GM21737 (cell line): ENCODE data around the gene ACAD8.
"Not testable (repeated sequence)": the region's sequence is repeated elsewhere in the genome, so short reads cannot be mapped to it uniquely, and the experiment has no call there.

Experiments
- ATAC-seq: cut with Tn5 transposase; IDR thresholded peaks from one replicate; pipeline ENCODE4 v1.9.1; 2021; ENCODE audit warnings: mild to moderate bottlenecking, moderate library complexity; ENCODE audit not compliant: unreplicated experiment

Gene ACAD8

DNA sequence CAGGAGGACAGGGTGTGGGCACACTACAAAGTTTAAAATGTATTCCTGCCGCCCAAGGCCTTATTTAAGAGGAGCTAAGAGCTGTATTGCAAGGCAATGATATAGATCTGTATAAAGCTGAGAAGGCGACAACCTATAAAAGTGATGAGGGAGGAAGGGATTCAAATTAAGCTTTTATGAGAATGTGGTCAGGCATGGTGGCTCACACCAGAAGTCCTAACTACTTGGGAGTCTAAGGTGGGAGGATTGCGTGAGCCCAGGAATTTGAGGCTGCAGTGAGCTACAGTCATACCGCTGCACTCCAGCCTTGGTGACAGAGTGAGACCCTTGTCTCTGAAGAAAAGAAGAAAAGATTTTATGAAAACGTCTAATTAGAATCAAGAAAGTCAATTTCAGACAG is 13.1 kb downstream of the ACAD8 start:
- no peak for ATAC-seq

DNA sequence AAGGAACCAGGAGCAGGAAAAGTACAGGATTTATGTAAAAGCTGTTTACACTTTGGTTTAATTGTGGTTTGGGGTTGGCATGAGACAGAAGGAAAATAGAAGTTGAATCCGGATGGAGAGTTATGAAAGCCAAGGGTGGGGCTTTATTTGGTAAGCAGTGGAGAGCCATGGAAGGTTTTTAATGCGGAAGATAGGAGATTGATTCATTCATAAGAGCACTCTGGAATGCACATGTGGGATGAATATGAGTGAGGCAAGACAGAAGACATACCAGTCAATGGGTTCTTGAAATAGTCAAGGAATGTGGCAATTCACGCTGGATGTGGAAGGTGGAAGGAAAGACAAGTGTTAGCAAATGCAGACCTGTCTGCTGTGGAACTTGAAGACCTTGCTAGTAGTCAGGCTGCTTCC is 13.5 kb downstream of the ACAD8 start:
- ATAC-seq = no peak

DNA sequence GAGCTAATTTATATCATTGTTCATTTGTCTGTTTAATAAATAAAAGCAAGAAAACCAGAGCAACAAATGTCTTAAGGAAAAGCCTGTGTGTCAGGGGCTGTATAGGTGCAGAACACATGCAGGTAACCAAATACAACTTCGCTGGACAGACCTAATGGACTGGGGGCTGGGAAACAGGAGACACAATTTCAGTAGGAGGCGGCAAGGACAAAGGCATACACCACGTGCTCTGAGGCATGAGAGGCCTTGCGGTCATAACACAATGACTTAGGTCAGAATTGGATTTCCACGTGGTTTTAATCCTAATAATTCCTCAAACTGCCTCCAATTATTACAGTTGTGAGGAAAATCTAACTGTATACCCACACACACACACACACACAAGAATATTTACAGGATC is 14.1 kb downstream of the ACAD8 start:
- ATAC-seq = no peak

DNA sequence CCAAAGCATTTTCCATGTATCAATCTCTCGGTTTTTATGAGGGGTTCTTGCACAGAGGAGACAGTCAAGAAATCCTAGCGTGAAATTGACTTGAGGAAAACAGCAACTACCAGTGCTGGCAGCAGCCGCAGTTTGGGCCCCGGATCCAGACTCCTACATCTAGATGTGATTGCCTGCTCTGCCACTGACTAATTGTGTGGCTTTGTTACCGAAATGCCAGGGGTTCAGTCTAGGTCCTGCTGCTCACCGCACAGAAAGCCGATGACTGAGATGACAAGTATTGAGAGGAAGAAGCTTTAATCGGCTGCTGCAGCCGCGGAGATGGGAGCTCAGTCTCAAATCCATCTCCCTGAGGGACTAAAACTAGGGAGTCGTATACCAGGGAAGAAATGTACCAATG is 14.6 kb downstream of the ACAD8 start:
- ATAC-seq = no peak

DNA sequence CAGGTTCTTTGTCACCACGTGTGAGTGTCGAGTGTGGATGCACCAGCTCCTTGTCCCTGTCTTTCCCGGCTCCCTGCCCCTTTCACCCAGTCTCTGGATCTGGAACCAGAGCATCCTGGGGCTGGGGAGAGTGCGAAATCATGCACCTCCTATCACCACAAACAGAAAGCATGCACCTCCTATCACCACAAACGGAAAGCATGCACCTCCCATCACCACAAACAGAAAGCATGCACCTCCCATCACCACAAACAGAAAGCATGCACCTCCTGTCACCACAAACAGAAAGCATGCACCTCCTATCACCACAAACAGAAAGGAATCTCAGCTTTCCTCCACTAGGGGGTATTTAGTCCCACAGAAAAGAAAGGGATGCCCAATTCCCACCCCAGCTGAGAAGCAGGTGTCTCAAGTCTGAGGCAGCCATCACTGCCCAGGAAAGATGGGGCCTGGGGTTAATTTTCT is 16.9 kb downstream of the ACAD8 start:
- ATAC-seq = no peak

DNA sequence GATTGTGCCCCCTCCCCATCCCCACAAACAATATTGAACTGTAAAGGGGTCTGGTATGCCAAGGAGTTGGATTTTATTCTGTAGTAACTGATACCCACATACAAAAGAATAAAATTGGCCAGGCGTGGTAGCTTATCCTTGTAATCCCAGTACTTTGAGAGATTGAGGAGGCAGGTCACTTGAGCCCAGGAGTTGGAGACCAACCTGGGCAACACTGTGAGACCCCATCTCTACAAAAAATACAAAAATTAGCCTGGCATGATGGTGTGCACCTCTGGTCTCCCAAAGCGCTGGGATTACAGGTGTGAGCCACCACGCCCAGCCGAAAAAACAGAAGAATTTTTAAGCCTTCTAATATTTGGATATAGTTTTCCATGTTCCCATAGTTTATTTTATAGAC is 18.6 kb downstream of the ACAD8 start:
- no peak for ATAC-seq

DNA sequence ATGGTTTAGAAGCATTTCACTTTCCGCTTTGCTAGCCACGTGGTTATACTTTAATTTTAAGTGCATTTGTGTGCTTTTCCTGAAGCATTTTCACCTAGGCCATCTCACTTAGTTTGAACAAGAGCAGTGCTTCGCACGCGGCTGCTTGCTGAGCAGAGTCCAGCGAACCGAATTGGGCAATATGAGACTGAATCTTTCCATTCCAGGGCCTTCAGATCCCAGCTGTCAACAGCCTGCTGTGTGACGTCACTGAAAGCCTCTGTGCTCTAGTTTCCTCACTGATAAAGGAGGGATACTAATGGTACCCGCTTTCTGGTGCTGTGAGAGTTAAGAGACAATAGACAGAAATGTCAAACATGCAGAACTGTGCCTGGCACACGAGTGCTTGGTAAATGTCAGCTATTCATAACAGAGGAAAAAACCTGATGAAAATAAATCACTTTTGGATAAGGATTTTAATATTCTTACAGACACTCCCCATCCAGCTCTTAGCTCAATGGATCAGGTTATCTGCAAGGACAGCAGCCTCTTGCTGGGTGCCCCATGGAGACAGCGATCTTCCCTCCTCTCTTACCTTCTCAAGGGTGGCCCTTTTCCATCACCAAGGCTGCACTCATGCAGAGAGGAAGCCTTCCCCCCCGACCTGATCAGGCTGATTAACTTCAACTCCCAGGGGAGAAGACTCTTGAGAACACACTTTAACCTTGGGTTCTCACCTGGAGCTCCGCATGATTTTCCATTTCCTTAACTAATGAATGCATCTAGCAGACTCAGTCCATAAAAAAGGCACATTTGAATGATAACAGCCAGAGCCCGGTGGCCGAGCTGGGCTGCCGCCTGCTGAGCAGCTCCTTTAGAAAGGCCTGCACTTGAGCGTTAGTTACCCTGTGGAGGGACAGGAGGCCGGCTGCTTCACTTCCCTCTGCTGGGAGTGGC is 19.3 kb downstream of the ACAD8 start:
- no peak for ATAC-seq

DNA sequence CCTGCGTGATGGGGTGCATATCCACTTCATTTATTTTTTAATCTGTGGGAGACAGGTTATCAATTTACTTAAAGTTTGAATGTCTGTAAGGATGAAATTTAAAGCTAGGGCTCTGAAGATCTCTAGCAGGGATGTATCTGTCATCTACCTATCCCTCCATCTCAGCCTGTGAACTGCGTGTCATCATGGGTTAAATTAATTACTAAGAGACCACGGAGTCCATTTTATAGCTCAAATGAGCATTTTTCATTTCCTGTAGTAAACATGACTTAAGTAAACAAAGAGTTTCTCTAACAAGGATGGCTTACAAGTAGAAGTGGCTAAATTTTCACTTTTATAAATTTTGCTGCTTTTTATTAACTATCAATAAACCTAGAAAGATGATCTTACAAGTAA is 19.9 kb downstream of the ACAD8 start:
- ATAC-seq = no peak

DNA sequence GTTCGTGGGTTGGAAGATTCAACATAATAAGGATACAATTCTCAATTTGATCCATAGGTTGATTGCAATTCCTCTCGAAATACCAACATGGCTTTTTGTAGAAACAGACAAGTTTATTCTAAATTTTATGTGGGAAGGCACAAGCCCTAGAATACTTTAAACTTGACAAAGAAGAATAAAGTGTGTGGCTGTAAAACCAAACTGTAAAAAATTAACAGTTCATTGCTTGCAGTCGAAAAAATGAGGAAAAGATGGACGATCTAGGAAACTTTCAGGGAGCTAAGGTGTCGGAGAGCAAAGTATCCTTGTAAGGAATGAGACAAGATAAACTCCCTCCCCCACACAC is 21.8 kb downstream of the ACAD8 start:
- no peak for ATAC-seq

DNA sequence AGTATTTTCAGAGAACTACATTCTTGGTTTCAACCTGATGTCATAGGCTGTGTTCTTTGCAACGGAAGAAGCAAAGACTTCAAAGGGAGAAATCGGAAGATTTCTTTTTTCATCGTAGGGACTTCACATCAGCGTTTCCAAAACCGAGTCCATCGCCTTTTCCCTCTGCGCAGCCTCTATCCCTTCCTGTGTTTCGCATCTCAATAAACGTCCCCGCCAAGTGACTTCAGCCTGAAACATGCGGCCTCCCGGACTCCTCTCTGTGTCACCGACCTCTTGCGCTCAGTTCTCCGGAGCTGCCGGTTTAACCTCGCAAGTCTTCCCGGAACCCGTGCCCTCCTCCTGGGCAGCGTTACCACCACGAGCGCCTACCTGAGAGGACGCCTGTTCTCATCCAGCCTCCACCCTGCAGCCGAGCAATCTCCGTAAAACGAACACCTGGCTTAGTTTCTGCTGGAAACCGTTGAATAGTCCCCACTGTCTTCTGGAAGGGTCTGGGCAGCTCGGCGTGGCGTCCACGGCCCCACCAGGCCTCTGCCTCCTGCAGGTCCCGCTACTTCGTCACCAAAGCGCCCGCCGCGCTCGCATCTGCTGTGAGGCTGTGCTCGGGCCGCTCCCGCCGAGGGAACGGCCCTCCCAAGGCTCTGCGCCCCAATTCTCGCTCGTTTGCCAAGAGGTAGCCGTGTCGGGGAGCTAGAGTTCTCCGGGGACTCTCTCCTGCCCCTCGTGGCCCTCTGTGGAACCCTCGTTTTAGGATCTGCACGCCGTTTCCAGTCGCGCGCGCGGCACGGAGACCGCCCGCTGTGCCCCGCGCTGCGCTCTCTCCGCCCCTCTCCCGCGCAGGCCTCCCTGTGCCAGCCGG is 22.4 kb downstream of the ACAD8 start, which contains the start of gene GLB1L3:
Gene GLB1L3 (plus strand): TSS at position 846 of the 862 bp plus-strand sequence. CDS start 362 bp downstream, outside the sequence.
- ATAC-seq = peak; percentile 69

DNA sequence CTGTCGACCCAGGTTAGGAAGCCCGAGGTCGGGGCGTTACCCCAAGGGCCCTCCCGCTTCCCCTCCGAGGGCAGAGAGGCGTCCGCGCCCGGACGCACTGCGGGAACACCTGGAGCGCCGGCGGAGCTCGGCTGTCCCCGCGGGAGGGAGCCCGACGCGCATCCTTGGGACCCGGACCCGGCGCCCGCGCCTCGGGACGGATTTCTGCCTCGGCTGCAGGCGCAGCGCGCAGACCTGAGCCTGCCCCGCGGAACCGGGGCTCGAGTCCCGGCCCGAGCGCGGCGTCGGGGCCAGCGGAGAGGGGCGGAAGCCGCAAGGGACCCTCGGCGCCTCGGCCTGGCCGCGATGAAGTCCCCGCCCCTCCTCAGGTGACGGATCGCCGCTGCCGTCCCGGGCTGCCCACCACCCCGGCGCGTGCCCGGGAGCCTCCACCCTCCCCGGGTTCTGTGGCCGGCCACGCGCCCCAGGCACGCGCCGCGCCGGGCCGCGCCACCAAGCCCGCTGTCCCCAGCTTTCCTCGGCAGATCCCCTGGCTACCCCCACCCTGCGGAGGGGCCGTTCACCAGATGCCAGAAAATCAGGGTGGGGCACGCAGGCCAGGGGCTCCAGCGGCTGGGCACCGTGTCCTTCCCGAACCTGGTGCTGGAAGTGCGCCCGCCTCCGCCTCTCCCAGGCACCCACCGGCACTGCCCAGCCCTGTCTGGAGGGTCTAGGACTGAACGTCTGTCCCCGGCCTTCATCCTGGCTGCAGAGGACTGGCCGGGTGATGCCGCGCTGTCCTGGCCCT is 23.2 kb downstream of the ACAD8 start:
- ATAC-seq = no peak

DNA sequence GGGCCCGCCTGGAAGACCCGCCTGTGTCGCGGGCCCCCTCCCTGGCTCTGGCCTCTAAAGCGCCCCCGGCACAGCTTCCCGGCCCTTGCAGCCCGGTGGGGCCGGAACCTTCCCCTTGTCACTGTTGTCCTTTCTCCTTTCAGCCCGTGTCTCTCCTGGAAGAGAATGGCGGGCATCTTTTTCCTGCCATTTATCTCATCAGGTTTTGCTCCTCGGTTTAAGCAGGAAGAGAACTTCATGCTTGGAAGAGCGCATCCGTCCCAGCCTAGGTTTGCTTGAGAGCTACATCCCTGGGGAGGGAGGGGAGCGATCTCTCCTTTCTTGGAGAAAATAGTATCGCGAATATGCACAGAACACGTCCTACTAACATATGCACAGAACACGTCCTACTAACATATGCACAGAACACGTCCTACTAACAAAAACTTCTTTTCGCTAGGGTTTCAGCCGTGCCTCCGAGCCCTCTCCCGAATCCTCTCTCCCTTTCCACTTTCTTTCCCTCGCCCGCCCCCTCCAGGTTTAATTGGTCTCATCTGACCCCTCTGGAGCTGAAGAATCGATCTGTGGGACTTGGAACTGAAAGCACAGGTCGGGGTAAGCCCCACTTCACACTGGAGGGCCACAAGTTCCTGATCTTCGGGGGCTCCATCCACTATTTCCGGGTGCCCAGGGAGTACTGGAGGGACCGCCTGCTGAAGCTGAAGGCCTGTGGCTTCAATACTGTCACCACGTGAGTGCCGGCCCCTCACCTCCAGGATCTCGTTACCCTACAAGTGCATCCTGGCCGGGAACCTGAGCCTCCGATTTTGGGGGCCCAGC is 24.0 kb downstream of the ACAD8 start:
- no peak for ATAC-seq

DNA sequence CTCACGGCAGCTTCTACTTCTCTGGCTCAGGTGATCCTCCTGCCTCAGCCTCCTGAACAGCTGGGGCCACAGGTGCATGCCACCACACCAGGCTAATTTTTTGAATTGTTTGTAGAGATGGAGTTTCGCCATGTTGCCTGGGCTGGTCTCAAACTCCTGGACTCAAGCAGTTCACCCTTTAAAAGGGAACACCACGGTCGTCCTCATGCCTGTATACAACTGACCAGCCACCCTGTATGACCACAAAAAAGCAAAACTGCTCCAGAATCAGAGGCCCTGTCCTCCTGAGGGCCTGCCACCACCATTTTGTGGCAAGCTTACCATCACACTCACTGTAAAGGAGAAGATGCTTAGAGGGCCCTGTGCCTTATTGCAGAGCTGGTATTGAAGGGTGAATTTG is 25.0 kb downstream of the ACAD8 start:
- no peak for ATAC-seq

DNA sequence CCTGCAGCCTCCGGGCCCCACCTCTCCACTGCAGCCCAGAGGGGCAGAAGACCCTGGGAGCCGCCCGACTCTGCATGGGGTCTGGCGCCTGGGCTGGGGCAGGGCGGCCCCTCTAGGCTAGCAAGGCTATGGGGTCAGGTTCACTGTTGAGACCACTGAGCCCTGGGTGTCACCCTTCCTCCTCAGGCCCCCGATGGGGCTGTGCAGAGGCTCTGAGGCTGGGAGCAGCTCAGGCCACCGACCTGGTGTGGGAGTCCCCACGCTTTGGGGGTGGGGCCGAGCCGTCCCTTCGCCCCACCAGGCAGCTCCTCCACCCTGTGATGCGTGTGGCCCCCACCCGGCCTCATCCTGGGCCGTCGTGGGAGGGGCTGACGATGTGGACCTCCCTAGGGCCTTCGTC is 28.3 kb downstream of the ACAD8 start:
- ATAC-seq = not testable (repeated sequence)

DNA sequence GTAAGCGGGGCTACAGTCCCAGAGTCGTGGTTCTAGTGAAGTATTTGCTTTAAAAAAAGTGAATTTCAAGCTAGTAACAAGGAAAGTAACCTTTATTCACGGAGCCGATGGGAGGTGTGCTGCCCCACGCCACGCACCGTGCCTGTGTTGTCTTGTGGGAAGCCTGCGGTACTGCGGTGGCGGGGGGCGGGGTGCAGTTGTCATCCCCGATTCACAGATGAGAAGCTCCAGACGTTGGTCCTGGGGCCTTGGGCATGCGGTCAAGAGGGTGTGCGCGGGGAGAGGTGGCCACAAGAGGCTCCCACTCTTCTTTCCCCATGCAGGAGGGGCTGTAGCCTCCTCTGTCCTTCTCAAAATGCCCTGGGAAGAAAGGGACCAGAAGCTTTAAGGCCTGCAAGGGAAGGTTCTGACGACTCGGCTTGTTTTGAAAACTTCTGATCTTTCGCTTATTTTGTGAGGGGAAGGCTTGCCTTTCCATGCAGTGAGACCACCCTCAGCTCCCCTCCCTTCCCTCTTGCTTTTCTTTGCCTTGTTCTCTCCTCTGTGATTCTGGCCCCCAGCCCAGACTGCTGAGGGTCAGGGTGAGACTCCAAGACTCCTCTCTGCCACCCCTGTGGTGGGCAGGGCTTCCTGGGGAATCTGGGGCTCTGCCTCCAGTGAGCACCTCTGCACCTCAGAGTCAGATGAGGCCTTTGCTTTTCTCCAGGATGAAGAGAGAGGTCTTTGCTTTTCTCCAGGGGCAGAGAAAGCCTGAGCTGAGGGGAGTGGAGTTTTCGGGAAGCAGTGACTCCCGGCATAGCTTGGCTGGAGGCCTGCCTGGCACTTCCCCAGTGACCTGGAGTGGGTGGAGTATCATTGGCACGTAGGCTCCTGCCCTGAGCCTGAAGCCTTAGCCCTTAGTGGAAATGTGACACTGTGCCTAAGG is 29.0 kb downstream of the ACAD8 start:
- no peak for ATAC-seq

DNA sequence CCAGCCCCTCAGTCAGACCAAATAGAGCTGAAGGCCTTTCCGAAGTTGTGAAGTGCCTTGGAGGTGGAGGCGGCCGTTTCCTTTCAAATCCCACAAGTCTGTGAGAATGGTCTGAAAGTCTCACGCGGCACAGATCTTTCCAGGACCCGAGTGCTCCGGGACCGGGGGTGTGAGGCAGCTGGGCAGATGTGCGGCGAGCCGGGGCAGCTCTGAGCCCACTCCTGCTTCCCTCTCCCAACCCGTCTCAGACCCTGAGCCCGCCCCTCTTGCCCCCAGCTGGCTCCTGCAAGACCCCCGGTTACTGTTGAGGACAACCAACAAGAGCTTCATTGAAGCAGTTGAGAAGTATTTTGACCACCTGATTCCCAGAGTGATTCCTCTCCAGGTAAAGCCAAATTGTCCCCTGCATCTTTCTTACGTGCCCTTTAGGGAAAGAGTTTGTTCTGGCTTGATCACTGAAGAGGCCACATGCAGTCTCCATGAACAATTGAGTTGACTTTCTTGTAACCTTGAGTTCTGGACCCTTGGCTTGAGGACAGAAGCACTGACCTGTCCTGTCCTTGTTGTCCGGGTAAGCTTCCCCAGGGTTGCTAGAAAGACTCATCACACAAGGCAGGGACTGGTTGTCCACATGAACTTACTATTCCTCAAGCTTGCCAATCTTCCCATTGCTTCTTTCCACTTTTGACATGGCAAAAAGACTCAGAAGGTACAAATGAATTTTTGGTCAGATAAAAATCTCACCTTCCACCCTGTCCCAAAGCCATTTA is 30.3 kb downstream of the ACAD8 start:
- ATAC-seq = no peak

DNA sequence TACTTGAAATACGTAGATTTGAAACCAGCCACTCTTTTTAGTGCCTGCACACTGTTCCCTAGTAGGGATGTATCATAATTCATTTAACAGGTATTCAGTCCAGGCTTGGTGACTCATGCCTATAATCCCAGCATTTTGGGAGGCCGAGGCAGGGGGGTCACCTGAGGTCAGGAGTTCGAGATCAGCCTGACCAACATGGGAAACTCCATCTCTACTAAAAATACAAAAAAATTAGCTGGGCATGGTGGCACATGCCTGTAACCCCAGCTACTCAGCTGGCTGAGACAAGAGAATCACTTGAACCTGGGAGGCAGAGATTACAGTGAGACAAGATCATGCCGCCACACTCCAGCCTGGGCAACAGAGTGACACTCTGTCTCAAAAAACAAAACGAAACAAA is 31.0 kb downstream of the ACAD8 start:
- not testable (repeated sequence) for ATAC-seq

DNA sequence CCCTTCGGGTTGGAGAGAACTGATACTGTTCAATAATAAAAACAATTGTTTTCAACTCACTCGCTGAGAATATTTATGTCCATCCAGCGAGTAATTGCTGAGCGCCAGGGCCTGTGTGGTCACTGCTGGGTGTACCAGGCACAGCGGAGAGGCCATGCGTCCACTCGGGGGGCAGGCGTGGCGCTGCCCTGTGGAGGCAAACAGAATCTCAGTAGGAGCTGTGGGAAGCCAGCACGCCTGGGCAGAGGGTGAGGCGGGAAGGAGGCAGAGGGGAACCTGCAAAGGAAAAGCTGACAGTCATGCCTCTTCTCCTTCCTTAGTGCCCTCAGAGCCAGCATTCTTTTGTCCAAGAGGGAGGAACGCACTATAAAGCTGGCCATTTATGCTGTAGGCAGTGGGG is 34.2 kb downstream of the ACAD8 start:
- ATAC-seq = no peak
